Adipocyte (in vitro differentiated cells): ENCODE data around the gene CDKN2D.
A peak's percentile ranks its signal among the peaks of the same experiment; 100 is the strongest.

Source experiments
- DNase-seq: peaks from one replicate; pipeline ENCODE4 v3.0.0-alpha.2; 2015; ENCODE audit warnings: low read depth
- H3K27me3 ChIP-seq: replicated peaks from 2 replicates; pipeline ENCODE4 v1.7.0; 2013; ENCODE audit warnings: mild to moderate bottlenecking, low read length, moderate library complexity; ENCODE audit not compliant: control insufficient read depth, insufficient read depth
- H3K36me3 ChIP-seq: 2 replicates; pipeline ENCODE4 v1.7.0; 2013; ENCODE audit warnings: low read length, mild to moderate bottlenecking, moderate library complexity; ENCODE audit not compliant: control insufficient read depth, insufficient read depth, severe bottlenecking
- H3K4me1 ChIP-seq: 2 replicates; pipeline ENCODE4 v1.7.0; 2013; ENCODE audit warnings: mild to moderate bottlenecking, low read length, moderate library complexity; ENCODE audit not compliant: control insufficient read depth, insufficient read depth
- H3K4me3 ChIP-seq: 2 replicates; pipeline ENCODE4 v1.7.0; 2013; ENCODE audit warnings: mild to moderate bottlenecking, low read length, moderate library complexity
- H3K9ac ChIP-seq: 2 replicates; pipeline ENCODE4 v1.7.0; 2013; ENCODE audit warnings: mild to moderate bottlenecking, low read length, moderate library complexity
- H3K9me3 ChIP-seq: 2 replicates; pipeline ENCODE4 v1.7.0; 2013; ENCODE audit warnings: mild to moderate bottlenecking, low read length, moderate library complexity; ENCODE audit not compliant: control insufficient read depth

Gene CDKN2D

DNA sequence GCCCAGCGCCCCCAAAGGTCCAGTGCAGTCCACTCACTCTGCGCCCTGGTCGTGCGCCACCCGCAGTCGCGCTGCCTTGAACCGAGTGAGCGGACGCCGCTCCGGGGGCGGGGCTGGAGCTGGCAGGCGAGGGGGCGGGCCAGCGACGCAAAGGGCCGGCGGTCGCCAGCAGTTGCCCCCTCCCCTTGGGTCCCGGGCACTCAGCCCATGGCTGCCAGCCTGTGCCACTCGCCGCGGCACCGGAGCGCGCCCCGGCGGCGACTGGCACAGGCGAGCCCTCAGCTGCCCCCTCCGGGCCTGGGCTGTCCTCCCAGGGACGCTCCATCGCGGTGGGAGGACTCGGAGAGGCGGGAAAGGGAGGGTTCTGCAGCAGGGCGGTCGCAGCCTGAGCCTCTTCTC lies 51.4 kb downstream of the CDKN2D start, which contains the start of gene S1PR5:
S1PR5 (minus strand) TSS at position 87 of the 399 bp plus-strand sequence. CDS start 2,436 bp downstream, outside the sequence.
- H3K9me3 ChIP-seq, result no peaks in the 10 kb centered on the region
- H3K9ac ChIP-seq, result no peak within 1 kb of the TSS
- DNase-seq, result peak; percentile 76
- H3K4me1 ChIP-seq, result peaks cover 11% of the 10 kb centered on the region
- no peaks in the 10 kb centered on the region for H3K36me3 ChIP-seq
- peak within 1 kb of the TSS; percentile 66 for H3K4me3 ChIP-seq
- peaks cover 24% of the 10 kb centered on the region for H3K27me3 ChIP-seq

DNA sequence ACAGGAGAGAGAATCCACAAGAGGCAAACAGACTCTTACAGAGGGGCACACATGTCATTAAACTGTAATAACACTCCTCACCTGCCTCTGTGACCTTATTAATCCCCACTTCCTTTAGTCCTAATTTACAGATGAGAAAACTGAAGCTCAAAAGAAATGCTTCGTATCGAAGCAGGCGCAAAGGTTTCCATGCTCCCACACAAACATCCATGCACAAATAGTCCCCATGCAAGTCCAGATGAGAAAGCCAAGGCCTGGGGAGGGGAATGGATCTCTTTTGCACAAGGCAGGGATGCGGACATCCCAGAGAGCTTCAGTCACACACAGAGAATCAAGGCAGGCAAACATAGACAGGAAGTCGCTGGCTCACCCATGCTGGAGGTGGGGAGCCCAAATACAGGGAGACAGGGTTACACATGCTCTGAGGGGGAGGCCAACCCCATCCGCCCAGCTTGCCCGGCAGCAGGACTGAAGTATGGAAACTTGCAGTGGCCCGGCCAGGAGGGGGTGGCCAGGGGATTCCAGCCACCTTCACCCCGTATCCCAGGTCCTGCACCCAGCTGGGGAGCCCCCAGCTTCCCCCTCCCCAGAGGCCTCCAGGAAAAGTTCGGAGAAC lies 52.0 kb downstream of the CDKN2D start:
- Histone ChIP-seq H3K4me3 (peak overlapping the region; percentile 66), H3K36me3 (no peaks in the 10 kb centered on the region), H3K9ac (no peak overlapping the region), H3K4me1 (peaks cover 11% of the 10 kb centered on the region), H3K9me3 (no peaks in the 10 kb centered on the region), H3K27me3 (peaks cover 24% of the 10 kb centered on the region)
- DNase-seq, result peak; percentile 56
